Muscle of leg (tissue), 16 donors: ENCODE measurements around the gene ZNF627. TPM values are rescaled to one million over a fixed set of nuclear protein-coding genes. Genes with fewer than 3 reads are reported as not detected.
A peak's percentile ranks its signal among the peaks of the same experiment; 100 is the strongest.

Experiments used
- DNase-seq: peaks from one replicate; pipeline ENCODE4 v3.0.0; 2013
- H3K27ac ChIP-seq: one replicate; pipeline ENCODE4 v1.5.1; 2013; ENCODE audit warnings: mild to moderate bottlenecking, low read length, control low read depth
- H3K27me3 ChIP-seq: one replicate; pipeline ENCODE4 v1.6.1; 2013; ENCODE audit warnings: low read length; ENCODE audit not compliant: control insufficient read depth, insufficient read depth
- H3K36me3 ChIP-seq: one replicate; pipeline ENCODE4 v1.6.1; 2013; ENCODE audit warnings: low read length; ENCODE audit not compliant: control insufficient read depth, insufficient read depth
- H3K4me1 ChIP-seq: one replicate; pipeline ENCODE4 v1.6.1; 2013; ENCODE audit warnings: low read length; ENCODE audit not compliant: control insufficient read depth, insufficient read depth
- H3K4me3 ChIP-seq: one replicate; pipeline ENCODE4 v1.5.1; 2013; ENCODE audit warnings: low read length, control low read depth
- H3K9me3 ChIP-seq: replicated peaks from 2 replicates; pipeline ENCODE4 v1.6.1; 2013; ENCODE audit warnings: low read depth, low read length; ENCODE audit not compliant: control insufficient read depth
- WGBS: methylation state at CpG from one replicate; pipeline ENCODE4 v1.1.5; 2013; ENCODE audit warnings: missing lambda C conversion rate; ENCODE audit not compliant: insufficient coverage; 5-methylcytosine and 5-hydroxymethylcytosine counted together
- long read RNA-seq, 11 donors: transcript quantifications; one replicate each; lab custom pipeline, GENCODE V29; 2026
- polyA plus RNA-seq, 8 donors: library from polyadenylated mRNA; unstranded; fragments of 120-200 nt; gene quantifications; one replicate each; pipeline versions ENCODE4 v1.2.1 to v1.2.3, GENCODE V29; 2013; ENCODE audit warnings: inconsistent platforms in 1 of 8, low replicate concordance in 1 of 8; ENCODE audit not compliant: insufficient read length in 8 of 8, insufficient read depth in 1 of 8
- total RNA-seq: library from RNA; stranded (reverse); fragments of 120-200 nt; gene quantifications from one replicate; pipeline ENCODE4 v1.2.4, GENCODE V29; 2013

ZNF627 gene
- total RNA-seq (20.5 TPM), polyA plus RNA-seq (10 to 100 TPM; 11.1 to 16.1 (median 12.9) TPM)
- long read RNA-seq, donor 1, partial matches to known transcripts, result 0 of 3 reads
- long read RNA-seq, donor 1, other reads (novel, unspliced or antisense), result 0 of 3 reads
- long read RNA-seq, donor 2, partial matches to known transcripts, result 0 of 1 reads
- long read RNA-seq, donor 2, other reads (novel, unspliced or antisense), result 0 of 1 reads
- long read RNA-seq, donor 3, partial matches to known transcripts, result 0 of 2 reads
- long read RNA-seq, donor 3, other reads (novel, unspliced or antisense), result 0 of 2 reads
- long read RNA-seq, donor 4, partial matches to known transcripts, result 0 of 3 reads
- long read RNA-seq, donor 4, other reads (novel, unspliced or antisense), result 0 of 3 reads
- long read RNA-seq, donor 5, transcript ZNF627-201 (4 exons, 2,840 nt), result major isoform, 10 of 10 reads
- long read RNA-seq, donor 5, partial matches to known transcripts, result 0 of 10 reads
- long read RNA-seq, donor 5, other reads (novel, unspliced or antisense), result 0 of 10 reads
- long read RNA-seq, donor 6, transcript ZNF627-201 (4 exons, 2,840 nt), result major isoform, 13 of 14 reads
- long read RNA-seq, donor 6, partial matches to known transcripts, result 0 of 14 reads
- long read RNA-seq, donor 6, other reads (novel, unspliced or antisense), result 0 of 14 reads
- long read RNA-seq, donor 7, transcript ZNF627-201 (4 exons, 2,840 nt), result major isoform, 9 of 9 reads
- long read RNA-seq, donor 7, partial matches to known transcripts, result 0 of 9 reads
- long read RNA-seq, donor 7, other reads (novel, unspliced or antisense), result 0 of 9 reads
- long read RNA-seq, donor 8, transcript ZNF627-201 (4 exons, 2,840 nt), result major isoform, 10 of 10 reads
- long read RNA-seq, donor 8, partial matches to known transcripts, result 0 of 10 reads
- long read RNA-seq, donor 8, other reads (novel, unspliced or antisense), result 0 of 10 reads
- long read RNA-seq, donor 9, transcript ZNF627-201 (4 exons, 2,840 nt), result major isoform, 7 of 7 reads
- long read RNA-seq, donor 9, partial matches to known transcripts, result 0 of 7 reads
- long read RNA-seq, donor 9, other reads (novel, unspliced or antisense), result 0 of 7 reads
- long read RNA-seq, donor 10, transcript ZNF627-201 (4 exons, 2,840 nt), result major isoform, 9 of 10 reads
- long read RNA-seq, donor 10, partial matches to known transcripts, result 0 of 10 reads
- long read RNA-seq, donor 10, other reads (novel, unspliced or antisense), result 0 of 10 reads
- long read RNA-seq, donor 11, partial matches to known transcripts, result 0 of 4 reads
- long read RNA-seq, donor 11, other reads (novel, unspliced or antisense), result 0 of 4 reads

GRCh38 chr19:11597202-11598102 is at the start of gene ZNF627:
Gene ZNF627 (plus strand): TSS chr19:11597483. CDS start chr19:11597628, 145 bp downstream.
- WGBS, result 0% methylated on average over 57 of the region's 67 CpGs
- DNase-seq, result peak; percentile 99
- no peaks in the 10 kb centered on the region for H3K27me3 ChIP-seq

GRCh38 chr19:11547929-11548700 is 49.2 kb upstream of the ZNF627 start:
- no peaks in the 10 kb centered on the region for H3K9me3 ChIP-seq
- 85% methylated on average over 10 of the region's 14 CpGs for WGBS
- no peak overlapping the region for H3K4me3 ChIP-seq
- H3K4me1 ChIP-seq, result no peaks in the 10 kb centered on the region
- no peak overlapping the region for H3K27ac ChIP-seq
- peaks cover 14% of the 10 kb centered on the region for H3K36me3 ChIP-seq
- no peak for DNase-seq
- no peaks in the 10 kb centered on the region for H3K27me3 ChIP-seq

More at GRCh38 chr19:11597202-11598102, at the start of gene ZNF627:
- peak within 1 kb of the TSS; percentile 96 for H3K27ac ChIP-seq
- peaks cover 8% of the 10 kb centered on the region for H3K36me3 ChIP-seq
- H3K4me3 ChIP-seq, result peak within 1 kb of the TSS; percentile 97
- H3K4me1 ChIP-seq, result peaks cover 15% of the 10 kb centered on the region
- H3K9me3 ChIP-seq, result peaks cover 2% of the 10 kb centered on the region

- H3K36me3 ChIP-seq, result peaks cover 28% of the 10 kb centered on the region
- no peaks in the 10 kb centered on the region for H3K27me3 ChIP-seq
- no peaks in the 10 kb centered on the region for H3K4me1 ChIP-seq
- H3K4me3 ChIP-seq, result no peak overlapping the region
- H3K27ac ChIP-seq, result no peak overlapping the region
- no peak for DNase-seq
- no peaks in the 10 kb centered on the region for H3K9me3 ChIP-seq
- 87% methylated on average over 23 of the region's 24 CpGs for WGBS
These were observed 47.8 kb upstream of the ZNF627 start for GRCh38 chr19:11549386-11549953.

- Histone ChIP-seq H3K4me1 (no peaks in the 10 kb centered on the region), H3K9me3 (no peaks in the 10 kb centered on the region), H3K27ac (no peak overlapping the region), H3K27me3 (no peaks in the 10 kb centered on the region), H3K36me3 (peaks cover 31% of the 10 kb centered on the region), H3K4me3 (no peak overlapping the region)
- no peak for DNase-seq
- WGBS, result 90% methylated on average over 5 of the region's 8 CpGs
These were observed 47.0 kb upstream of the ZNF627 start for GRCh38 chr19:11550265-11550664.

GRCh38 chr19:11551603-11552235 is 45.6 kb upstream of the ZNF627 start:
- Histone ChIP-seq H3K4me1 (no peaks in the 10 kb centered on the region), H3K9me3 (no peaks in the 10 kb centered on the region), H3K4me3 (no peak overlapping the region), H3K27ac (no peak overlapping the region), H3K27me3 (no peaks in the 10 kb centered on the region), H3K36me3 (peaks cover 36% of the 10 kb centered on the region)
- DNase-seq, result peak; percentile 36
- WGBS, result 48% methylated on average over 22 of the region's 26 CpGs

- DNase-seq, result no peak
- H3K27me3 ChIP-seq, result no peaks in the 10 kb centered on the region
- H3K36me3 ChIP-seq, result peaks cover 37% of the 10 kb centered on the region
- peaks cover 2% of the 10 kb centered on the region for H3K4me1 ChIP-seq
- no peak overlapping the region for H3K27ac ChIP-seq
- 80% methylated on average over 17 of the region's 20 CpGs for WGBS
- no peaks in the 10 kb centered on the region for H3K9me3 ChIP-seq
- no peak overlapping the region for H3K4me3 ChIP-seq
These were observed 44.5 kb upstream of the ZNF627 start for GRCh38 chr19:11552666-11553372.

GRCh38 chr19:11554160-11554559 is 43.1 kb upstream of the ZNF627 start:
- no peak overlapping the region for H3K4me3 ChIP-seq
- no peaks in the 10 kb centered on the region for H3K27me3 ChIP-seq
- H3K27ac ChIP-seq, result no peak overlapping the region
- DNase-seq, result no peak
- WGBS, result 96% methylated on average over 8 of the region's 12 CpGs
- H3K4me1 ChIP-seq, result peaks cover 10% of the 10 kb centered on the region
- H3K36me3 ChIP-seq, result peaks cover 37% of the 10 kb centered on the region
- H3K9me3 ChIP-seq, result no peaks in the 10 kb centered on the region

- H3K4me1 ChIP-seq, result peaks cover 18% of the 10 kb centered on the region
- H3K36me3 ChIP-seq, result peaks cover 37% of the 10 kb centered on the region
- no peak overlapping the region for H3K27ac ChIP-seq
- no peaks in the 10 kb centered on the region for H3K27me3 ChIP-seq
- DNase-seq, result no peak
- WGBS, result 85% methylated on average over 5 of the region's 6 CpGs
- H3K4me3 ChIP-seq, result no peak overlapping the region
- no peaks in the 10 kb centered on the region for H3K9me3 ChIP-seq
These were observed 42.0 kb upstream of the ZNF627 start for GRCh38 chr19:11555246-11555645.
